ENCODE data around the gene WDFY4.

WDFY4 gene

GRCh38 chr10:48799341-48800006 is 114.8 kb downstream of the WDFY4 start:
- in situ Hi-C loops (cut with MboI; ENCODE audit: low pct_unique_long_range_greater_than_20kb, low sequenced_read_pairs) = no loop called here
- DNase-seq = no peak

GRCh38 chr10:48800007-48800675 is 115.5 kb downstream of the WDFY4 start:
- peak; percentile 90 for DNase-seq
- in situ Hi-C loops (cut with MboI; ENCODE audit: low pct_unique_long_range_greater_than_20kb, low sequenced_read_pairs) = no loop called here

- no peak for DNase-seq
- in situ Hi-C loops (cut with MboI; ENCODE audit: low pct_unique_long_range_greater_than_20kb, low sequenced_read_pairs) = no loop called here
Observed at GRCh38 chr10:48801001-48801421, 116.3 kb downstream of the WDFY4 start.

DNA sequence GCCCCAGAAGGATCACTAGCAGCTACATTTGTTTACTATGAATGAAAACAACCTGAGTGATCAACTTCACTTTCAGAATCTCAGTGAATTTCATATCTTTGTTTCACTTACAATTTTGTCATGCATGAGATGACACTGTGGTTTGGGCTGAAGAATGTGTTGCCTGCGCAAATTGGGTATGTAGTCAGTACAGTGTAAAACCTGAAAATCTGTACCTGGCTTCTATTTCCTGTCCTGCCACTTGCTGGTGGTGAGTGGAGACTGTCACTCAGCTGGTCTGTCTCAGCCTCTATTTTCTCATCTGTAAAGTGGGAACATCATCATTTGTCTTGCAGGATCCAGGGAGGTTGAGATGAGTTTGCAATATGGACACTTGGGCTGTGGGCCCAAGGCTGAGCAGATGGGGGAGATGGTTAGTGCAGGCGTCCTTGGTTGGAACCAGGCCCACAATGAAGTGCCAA is 118.0 kb downstream of the WDFY4 start:
- in situ Hi-C loops (cut with MboI; ENCODE audit: low pct_unique_long_range_greater_than_20kb, low sequenced_read_pairs) = no loop called here

DNA sequence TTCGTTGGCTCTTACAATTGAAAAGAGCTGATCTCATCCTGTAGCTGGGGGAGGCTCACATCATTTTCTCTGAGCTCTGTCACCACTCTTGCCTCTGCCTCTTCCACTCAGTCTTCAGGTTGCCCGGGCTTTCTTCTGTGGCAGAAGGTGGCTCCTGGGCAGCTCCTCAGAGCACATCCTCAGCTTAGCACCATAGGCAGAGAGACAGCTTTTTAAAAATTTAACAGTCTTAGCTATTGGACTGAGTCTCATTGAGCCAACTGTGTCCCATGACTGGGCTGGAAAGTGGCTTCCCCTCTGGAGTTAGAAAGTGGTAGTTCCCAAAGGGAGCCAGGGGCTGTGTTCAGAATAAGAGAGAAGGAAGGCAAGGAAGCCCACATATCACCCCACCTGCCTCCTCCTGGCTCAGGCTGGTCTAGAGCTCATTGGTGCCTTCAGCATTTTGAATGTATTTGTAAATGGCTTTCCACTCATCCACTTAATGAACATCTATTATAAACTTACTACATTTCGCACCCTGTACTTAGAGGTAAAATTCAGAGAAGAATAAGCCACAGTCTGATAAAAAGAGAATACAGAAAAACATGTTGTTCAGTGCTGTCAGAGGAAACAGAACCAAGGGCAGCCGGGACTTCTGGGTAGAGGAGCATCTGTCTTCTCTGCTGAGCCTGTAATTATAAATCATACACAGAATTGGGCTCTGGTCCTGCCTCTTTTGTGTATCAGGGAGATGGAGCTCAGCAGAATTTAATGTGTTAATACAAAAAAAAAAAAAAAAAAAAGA is 119.3 kb downstream of the WDFY4 start:
- DNase-seq = peak; percentile 37
- in situ Hi-C loops (cut with MboI; ENCODE audit: low pct_unique_long_range_greater_than_20kb, low sequenced_read_pairs) = no loop called here

More for the DNA sequence above, 118.0 kb downstream of the WDFY4 start:
- DNase-seq = no peak

- peak; percentile 76 for DNase-seq
- in situ Hi-C loops (cut with MboI; ENCODE audit: low pct_unique_long_range_greater_than_20kb, low sequenced_read_pairs) = no loop called here
Observed at GRCh38 chr10:48804740-48805182, 120.1 kb downstream of the WDFY4 start.

DNA sequence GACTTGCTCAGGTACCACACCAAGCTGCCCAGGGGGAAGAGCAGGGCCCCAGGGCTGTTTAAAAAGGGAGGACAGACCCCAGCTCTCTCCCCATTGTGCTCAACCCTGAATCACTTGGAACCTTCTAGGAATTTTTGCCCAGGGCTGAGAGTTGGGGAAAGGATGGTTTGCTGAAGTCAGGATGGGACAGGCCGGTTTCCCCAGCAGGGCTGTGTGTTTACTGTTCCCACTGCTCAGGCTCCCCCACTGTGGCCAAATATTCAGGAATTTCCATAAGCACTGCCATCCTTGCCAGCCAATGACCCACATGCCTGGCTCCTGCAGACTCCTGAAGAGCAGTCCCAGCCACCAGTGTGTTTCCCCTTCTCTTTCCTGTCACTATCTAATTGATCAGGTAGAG is 120.7 kb downstream of the WDFY4 start:
- in situ Hi-C loops (cut with MboI; ENCODE audit: low pct_unique_long_range_greater_than_20kb, low sequenced_read_pairs) = no loop called here
- no peak for DNase-seq

DNA sequence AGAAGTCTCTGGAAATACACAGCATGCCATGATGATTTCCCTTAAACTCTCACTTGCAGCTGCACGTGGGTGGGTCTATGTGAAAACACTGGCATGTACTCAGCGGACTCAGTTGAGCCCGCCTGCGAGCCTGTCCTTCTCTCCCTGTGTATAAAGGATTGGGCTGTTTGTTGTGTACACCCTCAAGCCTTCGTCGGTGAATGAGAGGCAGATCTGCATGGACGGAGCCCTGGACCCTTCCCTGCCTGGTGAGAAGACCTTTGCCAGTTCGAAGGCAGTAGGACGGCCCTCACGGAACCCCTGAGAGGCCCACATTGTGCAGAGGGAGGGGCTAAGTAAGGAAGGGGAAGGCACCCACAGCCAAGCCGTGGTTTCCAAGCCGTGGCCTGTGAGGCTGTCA is 121.2 kb downstream of the WDFY4 start:
- no peak for DNase-seq
- in situ Hi-C loops (cut with MboI; ENCODE audit: low pct_unique_long_range_greater_than_20kb, low sequenced_read_pairs) = no loop called here

- no peak for DNase-seq
- in situ Hi-C loops (cut with MboI; ENCODE audit: low pct_unique_long_range_greater_than_20kb, low sequenced_read_pairs) = no loop called here
Observed at GRCh38 chr10:48806342-48806741, 121.7 kb downstream of the WDFY4 start.

DNA sequence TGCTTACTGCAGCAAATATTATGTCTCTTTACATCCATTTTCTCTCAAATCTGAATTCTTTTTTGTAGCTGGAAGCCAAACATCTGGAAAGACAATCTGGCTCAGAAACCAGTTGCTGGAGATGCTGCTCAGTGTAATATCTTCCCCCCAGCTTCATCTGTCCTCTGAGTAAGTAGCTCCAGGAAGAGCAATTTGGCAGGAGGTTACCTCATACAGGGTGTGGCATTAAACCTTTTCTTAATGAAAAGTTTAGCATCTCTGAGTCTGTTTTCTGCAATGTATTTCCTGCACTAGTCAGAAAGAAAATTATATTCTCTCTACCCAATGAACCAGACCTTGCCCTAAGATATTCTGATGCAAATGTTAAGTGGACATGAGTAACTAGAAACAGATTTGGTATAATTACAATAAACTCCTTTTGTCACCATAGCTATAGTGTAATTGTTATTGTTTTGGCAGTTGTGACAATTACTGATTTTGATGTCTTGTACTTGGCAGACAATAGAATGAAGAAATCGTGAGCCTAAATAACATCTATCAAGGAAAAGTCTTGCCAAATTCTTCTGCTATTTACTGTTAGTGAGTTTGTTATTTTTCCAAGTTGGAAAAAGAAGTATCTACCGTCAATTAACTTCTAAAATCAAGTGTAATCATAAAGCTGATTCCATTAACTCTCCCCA is 123.3 kb downstream of the WDFY4 start:
- no peak for DNase-seq
- in situ Hi-C loops (cut with MboI; ENCODE audit: low pct_unique_long_range_greater_than_20kb, low sequenced_read_pairs) = no loop called here

DNA sequence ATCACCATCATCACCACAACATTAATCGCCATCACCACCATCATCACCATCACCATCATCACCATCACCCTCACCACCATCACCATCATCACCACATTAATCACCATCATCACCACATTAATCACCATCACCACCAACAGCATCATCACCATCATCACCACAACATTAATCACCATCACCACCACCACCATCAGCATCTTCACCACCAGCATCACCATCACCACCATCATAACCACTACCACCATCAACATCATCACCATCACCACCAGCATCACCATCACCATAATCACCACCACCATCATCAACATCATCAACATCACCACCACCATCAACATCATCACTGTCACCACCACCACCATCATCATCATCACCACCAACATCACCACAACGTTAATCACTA is 124.6 kb downstream of the WDFY4 start:
- in situ Hi-C loops (cut with MboI; ENCODE audit: low pct_unique_long_range_greater_than_20kb, low sequenced_read_pairs) = no loop called here
- DNase-seq = no peak

DNA sequence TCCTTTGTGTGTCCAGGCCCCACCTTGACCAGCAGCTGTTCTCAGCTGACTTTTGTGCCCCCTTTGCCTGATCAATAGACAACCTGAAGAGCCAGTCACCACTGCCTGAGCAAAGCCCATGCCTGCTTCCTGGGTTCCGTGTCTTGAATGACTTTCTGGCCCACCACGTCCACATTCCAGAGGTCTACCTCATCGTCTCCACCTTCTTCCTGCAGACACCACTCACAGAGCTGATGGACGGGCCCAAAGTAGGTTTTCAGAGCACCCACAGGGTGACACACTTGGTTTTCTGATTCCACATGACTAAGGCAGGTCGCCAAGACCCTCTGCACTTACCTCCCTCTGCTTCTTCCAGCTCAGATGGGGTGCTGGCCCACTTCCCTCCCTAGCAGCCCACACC is 126.8 kb downstream of the WDFY4 start:
- in situ Hi-C loops (cut with MboI; ENCODE audit: low pct_unique_long_range_greater_than_20kb, low sequenced_read_pairs) = no loop called here
- DNase-seq = no peak

GRCh38 chr10:48811917-48812316 is 127.2 kb downstream of the WDFY4 start:
- in situ Hi-C loops (cut with MboI; ENCODE audit: low pct_unique_long_range_greater_than_20kb, low sequenced_read_pairs) = no loop called here
- no peak for DNase-seq

- DNase-seq = no peak
- in situ Hi-C loops (cut with MboI; ENCODE audit: low pct_unique_long_range_greater_than_20kb, low sequenced_read_pairs) = no loop called here
Observed at GRCh38 chr10:48813291-48813690, 128.6 kb downstream of the WDFY4 start.

- DNase-seq = no peak
- in situ Hi-C loops (cut with MboI; ENCODE audit: low pct_unique_long_range_greater_than_20kb, low sequenced_read_pairs) = no loop called here
Observed at GRCh38 chr10:48813825-48814224, 129.2 kb downstream of the WDFY4 start.

GRCh38 chr10:48814933-48815332 is 130.3 kb downstream of the WDFY4 start:
- in situ Hi-C loops (cut with MboI; ENCODE audit: low pct_unique_long_range_greater_than_20kb, low sequenced_read_pairs) = no loop called here
- no peak for DNase-seq

DNA sequence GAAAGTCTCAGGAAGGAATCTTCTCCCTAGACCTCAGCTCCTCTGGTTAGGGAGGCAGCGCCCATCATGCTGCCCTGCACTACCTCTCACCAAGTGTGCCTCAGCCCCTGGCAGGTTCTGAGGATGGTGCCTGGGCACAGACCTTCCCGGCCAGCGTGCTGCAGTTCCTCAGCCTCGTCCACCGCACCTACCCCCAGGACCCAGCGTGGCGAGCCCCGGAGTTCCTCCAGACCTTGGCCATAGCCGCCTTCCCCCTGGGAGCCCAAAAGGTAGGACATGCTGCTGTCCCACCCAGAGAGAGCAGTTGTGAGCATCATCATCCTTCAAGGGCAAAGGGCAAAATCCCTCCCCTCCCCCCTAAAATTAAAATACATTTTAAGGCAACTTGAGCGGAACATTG is 132.5 kb downstream of the WDFY4 start:
- in situ Hi-C loops (cut with MboI; ENCODE audit: low pct_unique_long_range_greater_than_20kb, low sequenced_read_pairs) = no loop called here
- DNase-seq = no peak

GRCh38 chr10:48818081-48818480 is 133.4 kb downstream of the WDFY4 start:
- in situ Hi-C loops (cut with MboI; ENCODE audit: low pct_unique_long_range_greater_than_20kb, low sequenced_read_pairs) = no loop called here
- no peak for DNase-seq

GRCh38 chr10:48818861-48819520 is 134.3 kb downstream of the WDFY4 start:
- no peak for DNase-seq
- in situ Hi-C loops (cut with MboI; ENCODE audit: low pct_unique_long_range_greater_than_20kb, low sequenced_read_pairs) = no loop called here
